ENCODE results near the gene FILIP1L. TPM values are rescaled to one million over a fixed set of nuclear protein-coding genes. Genes with fewer than 3 reads are reported as not detected.

Gene FILIP1L
- total RNA-seq, 1 experiment from 2014 or later = 29.0 TPM

GRCh38 chr3:99953596-99953995 lies 160.7 kb downstream of the FILIP1L start:
- DNase-seq (ENCODE audit: low spot score) = peak; percentile 15

- DNase-seq (ENCODE audit: low spot score) = peak; percentile 33
Measured at GRCh38 chr3:99952306-99952705, 162.0 kb downstream of the FILIP1L start.

DNA sequence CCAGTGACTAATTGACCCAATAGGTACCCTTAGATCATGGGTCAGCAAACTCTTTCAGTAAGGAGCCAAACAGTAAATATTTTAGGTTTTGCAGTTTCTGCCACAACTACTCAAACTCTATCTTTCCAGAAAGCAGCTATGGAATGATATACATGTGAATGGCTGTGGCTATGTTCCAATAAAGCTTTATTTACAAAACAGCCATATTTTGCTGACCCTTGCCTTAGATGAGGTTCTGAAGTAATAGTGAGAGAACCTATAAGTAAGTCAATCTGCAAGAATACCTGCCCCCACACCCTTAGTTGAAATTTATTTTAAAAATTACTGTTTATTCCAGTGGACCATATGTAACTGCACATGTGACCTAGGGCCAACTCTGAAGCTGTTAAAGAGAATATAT lies 162.6 kb downstream of the FILIP1L start:
- no peak for DNase-seq (ENCODE audit: low spot score)

GRCh38 chr3:99950921-99951320 lies 163.4 kb downstream of the FILIP1L start:
- DNase-seq (ENCODE audit: low spot score) = no peak

DNA sequence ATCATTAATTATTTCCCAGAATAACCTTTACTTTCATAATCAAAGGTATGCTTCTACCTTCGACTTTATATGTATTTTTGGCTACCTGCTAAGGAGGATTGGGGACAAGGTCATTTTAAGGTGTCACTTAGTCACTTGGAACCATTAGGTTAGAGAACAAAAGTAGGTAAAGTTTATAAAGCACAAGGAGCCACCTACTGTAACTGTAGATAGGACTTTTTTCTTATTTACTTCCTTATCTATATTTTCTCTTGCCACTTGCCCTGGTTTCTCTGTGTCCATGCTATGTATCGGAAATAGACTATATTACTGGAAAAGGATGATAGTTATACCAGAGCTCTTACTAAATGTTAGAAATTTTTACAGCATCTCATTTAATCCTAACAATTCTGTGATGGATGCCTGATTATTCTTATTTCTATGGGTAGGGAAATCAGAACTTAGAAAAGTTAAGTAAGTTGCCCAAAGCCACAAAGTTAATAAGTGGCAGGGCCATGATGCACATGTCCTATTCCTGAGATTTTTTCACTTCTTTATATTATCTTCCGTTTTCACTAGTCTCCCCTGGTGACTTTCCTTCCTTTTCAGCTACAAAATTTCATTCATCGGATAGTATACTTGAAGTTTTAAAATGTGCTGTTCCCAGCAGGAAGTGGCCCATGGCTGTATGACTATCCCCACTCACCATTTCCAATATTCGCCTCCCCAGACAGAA lies 164.2 kb downstream of the FILIP1L start:
- no peak for DNase-seq (ENCODE audit: low spot score)

DNA sequence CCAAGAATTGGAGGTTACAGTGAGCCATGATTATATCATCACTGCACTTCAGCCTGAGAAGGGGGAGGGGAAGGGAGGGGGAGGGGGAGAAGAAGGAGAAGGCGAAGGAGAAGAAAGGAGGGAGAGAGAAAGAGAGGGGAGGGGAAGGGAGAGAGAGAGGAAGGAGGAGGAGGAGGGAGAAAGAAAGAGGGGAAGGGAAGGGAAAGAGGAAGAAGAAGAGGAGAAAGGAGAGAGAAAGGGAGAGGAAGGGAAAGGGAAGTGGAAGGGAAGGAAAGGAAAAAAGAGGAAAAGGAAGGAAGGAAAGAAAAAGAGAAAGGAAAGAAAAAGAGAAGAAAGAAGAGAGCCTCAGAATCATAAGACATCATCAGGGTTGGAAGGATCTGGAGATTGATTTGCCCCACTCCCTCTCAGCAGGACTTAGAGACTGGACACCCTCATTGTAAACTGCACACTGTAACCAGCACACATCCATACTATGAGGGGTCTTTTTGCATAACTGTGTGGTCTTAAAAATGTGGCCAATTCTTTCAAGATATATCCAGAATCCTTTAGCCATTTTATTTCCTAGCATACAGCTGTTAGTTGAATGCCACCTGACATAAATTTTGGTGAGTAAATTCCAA lies 165.7 kb downstream of the FILIP1L start:
- no peak for DNase-seq (ENCODE audit: low spot score)

DNA sequence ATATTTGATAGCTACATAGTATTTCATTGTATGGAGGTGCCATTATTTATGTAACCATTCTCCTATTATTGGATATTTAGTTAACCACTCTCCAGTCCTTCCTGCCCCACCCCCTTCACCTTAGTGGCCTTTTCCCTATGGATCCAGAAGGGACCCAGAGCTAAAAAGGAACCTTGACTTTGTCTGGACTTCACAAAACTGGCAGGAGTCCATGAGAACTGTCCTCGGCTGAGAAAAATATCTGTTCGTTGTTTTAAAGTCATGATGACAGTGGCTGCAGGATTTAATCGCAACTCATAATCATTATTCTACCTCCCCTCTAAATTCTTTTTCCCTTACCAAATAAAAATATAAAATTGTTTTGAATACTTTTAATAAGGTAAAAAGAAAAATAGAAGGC lies 166.9 kb downstream of the FILIP1L start:
- no peak for DNase-seq (ENCODE audit: low spot score)

GRCh38 chr3:99945328-99945995 lies 168.8 kb downstream of the FILIP1L start:
- no peak for DNase-seq (ENCODE audit: low spot score)

DNA sequence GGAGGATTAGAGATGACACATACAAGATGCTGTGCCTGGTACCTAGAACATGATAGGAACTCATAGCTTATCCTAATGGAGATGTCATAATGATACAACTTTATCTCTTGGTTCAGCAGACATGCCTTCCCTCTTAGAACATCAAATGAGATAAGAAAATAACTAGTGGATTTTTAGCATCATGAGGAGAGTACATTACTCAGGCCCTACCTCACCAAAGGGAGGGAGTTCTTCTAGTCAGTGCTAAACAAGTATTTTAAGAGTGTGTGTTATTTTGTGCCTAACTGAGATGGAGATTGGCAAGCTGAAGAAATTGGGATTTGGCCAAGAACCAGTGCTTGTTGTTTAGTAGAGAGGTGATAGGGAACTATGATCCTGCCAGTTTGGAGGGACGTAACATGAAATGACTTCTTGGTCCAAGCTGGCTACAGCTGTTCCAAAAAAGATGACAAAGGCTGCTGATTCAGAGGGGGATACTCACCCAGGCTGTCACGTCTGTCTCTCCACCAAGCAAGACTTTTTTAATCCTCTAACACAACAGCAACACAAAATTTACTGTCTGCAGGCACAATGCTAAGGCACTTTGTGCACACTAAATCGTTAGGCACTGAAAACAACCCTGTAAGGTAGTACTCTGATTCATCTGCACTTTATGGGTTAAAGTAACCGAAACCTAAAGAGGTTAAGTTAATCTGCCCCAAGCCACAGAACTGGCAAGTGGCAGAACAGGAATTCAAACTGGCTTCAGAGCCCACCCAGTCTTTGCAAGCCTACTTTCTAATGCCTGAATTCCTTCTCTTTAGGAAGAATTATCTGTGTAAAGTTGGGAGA lies 170.2 kb downstream of the FILIP1L start:
- DNase-seq (ENCODE audit: low spot score) = no peak

GRCh38 chr3:99941211-99941610 lies 173.1 kb downstream of the FILIP1L start:
- DNase-seq (ENCODE audit: low spot score) = no peak

GRCh38 chr3:99940350-99940749 lies 174.0 kb downstream of the FILIP1L start:
- DNase-seq (ENCODE audit: low spot score) = no peak

GRCh38 chr3:99939876-99940275 lies 174.4 kb downstream of the FILIP1L start:
- no peak for DNase-seq (ENCODE audit: low spot score)

- DNase-seq (ENCODE audit: low spot score) = no peak
Measured at GRCh38 chr3:99938270-99938911, 175.9 kb downstream of the FILIP1L start.

GRCh38 chr3:99934975-99935797 lies 179.1 kb downstream of the FILIP1L start:
- DNase-seq (ENCODE audit: low spot score) = no peak

- DNase-seq (ENCODE audit: low spot score) = no peak
Measured at GRCh38 chr3:99933971-99934750, 180.1 kb downstream of the FILIP1L start.

DNA sequence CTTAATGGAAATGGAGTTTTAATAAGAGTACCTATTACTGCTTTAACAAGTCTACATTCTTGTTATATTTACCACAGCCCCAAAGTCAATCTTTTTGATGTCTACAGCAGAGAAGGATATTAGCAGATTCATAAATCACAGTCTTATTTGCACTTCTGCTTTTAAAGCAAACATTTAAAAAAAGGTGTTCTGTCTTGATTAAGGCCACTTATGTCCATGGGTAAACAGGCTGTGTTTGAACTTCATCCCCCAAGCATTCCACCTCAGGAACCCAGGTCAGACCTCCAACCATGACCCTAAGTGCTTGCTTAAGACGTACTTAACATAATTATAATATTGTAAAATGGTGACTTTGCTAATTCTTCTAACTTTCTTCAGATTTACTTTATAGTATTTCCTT lies 183.2 kb downstream of the FILIP1L start:
- DNase-seq (ENCODE audit: low spot score) = no peak

DNA sequence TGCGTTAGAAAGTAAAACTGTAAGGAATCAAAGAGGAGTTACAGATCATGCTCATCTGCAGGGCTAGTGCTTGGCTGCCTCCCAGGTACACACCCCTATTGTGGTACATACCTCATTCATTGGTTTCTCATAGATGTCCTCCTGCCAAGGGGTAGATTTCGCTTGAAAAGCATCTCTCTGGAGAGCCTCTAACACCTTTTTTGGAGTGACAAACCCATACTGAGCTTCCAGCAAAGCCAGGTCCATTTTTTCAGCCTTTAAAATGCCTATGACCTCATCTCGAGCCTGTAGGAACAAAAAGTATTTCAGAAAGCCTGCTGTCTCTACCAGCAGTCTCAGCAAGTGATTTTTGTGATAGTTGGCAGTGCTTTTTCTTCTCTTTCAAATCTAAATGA lies 184.6 kb downstream of the FILIP1L start:
- DNase-seq (ENCODE audit: low spot score) = peak; percentile 54

GRCh38 chr3:99928771-99929744 lies 185.2 kb downstream of the FILIP1L start:
- no peak for DNase-seq (ENCODE audit: low spot score)

Data from A172 (cell line).